SK-N-MC (cell line): ENCODE measurements around the gene FAM177A1.
A peak's percentile ranks its signal among the peaks of the same experiment; 100 is the strongest.
"Not testable (repeated sequence)": the region's sequence is repeated elsewhere in the genome, so short reads cannot be mapped to it uniquely, and the experiment has no call there.

ENCODE experiments used
- DNase-seq: peaks from one replicate; pipeline ENCODE4 v3.0.0-alpha.2; 2011; ENCODE audit warnings: low read depth, low spot score
- H3K27ac ChIP-seq: fragments of 200-600 bp; sonication (generic); 2 replicates; pipeline ENCODE4 v1.5.1; 2016; ENCODE audit warnings: mixed run types
- H3K36me3 ChIP-seq: fragments of 200-600 bp; sonication (generic); 2 replicates; pipeline ENCODE4 v1.6.1; 2017; ENCODE audit warnings: antibody characterized with exemption, low read length, mixed read lengths; ENCODE audit not compliant: insufficient read depth
- H3K4me3 ChIP-seq: fragments of 200-600 bp; sonication (generic); 2 replicates; pipeline ENCODE4 v1.5.1; 2016
- H3K9ac ChIP-seq: fragments of 200-600 bp; sonication (generic); 2 replicates; pipeline ENCODE4 v1.8.0; 2017; ENCODE audit warnings: mixed run types, mixed read lengths; ENCODE audit not compliant: insufficient read length
- H3K9me3 ChIP-seq: fragments of 200-600 bp; sonication (generic); 2 replicates; pipeline ENCODE4 v1.6.1; 2017; ENCODE audit warnings: low read depth, mild to moderate bottlenecking, antibody characterized with exemption, low read length, moderate library complexity, mixed read lengths
- EZH2 ChIP-seq: fragments of 200-600 bp; sonication (generic); IDR thresholded peaks from one replicate; pipeline ENCODE4 v1.6.1; 2017; ENCODE audit warnings: antibody characterized with exemption
- FOXP2 ChIP-seq: optimal IDR thresholded peaks from 2 replicates; pipeline ENCODE3; 2011; ENCODE audit warnings: mild to moderate bottlenecking, moderate library complexity; ENCODE audit not compliant: insufficient read depth; ENCODE audit errors: extremely low read length, control extremely low read depth
- POLR2AphosphoS5 ChIP-seq: IDR thresholded peaks from 2 replicates; pipeline ENCODE4 v1.6.1; 2012; ENCODE audit warnings: mild to moderate bottlenecking, low read depth, low read length, borderline replicate concordance

The FAM177A1 gene

DNA sequence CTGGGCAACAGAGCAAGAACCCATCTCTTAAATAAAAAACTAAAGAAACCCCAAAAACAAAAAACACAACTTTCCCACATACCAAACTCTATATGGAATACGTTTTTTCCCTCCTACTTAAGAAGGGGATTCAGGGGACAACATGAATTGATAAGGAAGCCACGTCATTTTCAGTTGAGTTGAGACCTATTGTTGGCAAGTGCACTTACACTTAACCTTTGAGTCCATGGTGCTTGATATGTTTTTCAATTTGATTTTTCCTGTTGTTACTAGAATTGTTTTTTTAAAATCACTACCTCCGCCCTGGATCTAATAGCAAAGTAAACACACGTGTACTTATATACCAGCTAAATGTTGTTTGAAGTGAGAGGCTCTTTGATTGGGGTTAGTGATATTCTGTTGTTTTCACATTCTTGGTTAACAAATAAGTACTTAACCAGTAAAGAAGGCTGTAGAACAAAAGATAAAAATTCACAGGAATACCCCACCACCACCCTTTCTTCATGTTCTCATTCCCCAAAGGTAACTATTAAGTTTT, 2.0 kb downstream of the FAM177A1 start:
- Histone ChIP-seq H3K9ac (no peak overlapping the region), H3K27ac (peak overlapping the region; percentile 30; the same call in 1 of the 2 replicates), H3K9me3 (no peaks in the 10 kb centered on the region), H3K36me3 (no peaks in the 10 kb centered on the region), H3K4me3 (no peak overlapping the region)
- no peak for DNase-seq
- TF ChIP-seq POLR2AphosphoS5 (no peak), EZH2 (no peak), FOXP2 (no peak)

DNA sequence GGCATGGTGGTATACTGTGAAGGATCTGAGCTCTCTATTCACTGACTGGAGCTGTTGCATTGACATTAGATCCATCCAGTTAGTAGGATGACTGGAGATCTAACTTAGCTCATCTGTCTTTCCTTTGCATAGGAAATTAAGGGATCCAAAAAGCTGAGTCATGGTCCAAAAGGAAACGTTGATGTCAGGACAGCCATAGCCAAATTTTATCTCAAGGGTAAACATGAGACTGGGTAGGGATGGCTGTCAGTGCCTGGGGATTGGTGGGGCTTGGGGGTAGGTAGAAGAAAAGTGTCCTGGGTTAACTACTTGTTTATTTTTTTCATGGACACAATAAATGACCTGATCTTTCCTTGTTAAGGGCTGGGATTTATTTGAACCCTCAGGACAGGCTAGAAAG, 4.6 kb downstream of the FAM177A1 start:
- H3K36me3 ChIP-seq = no peaks in the 10 kb centered on the region
- H3K4me3 ChIP-seq = no peak overlapping the region
- no peaks in the 10 kb centered on the region for H3K9me3 ChIP-seq
- no peak overlapping the region for H3K9ac ChIP-seq
- no peak for TF ChIP-seq POLR2AphosphoS5
- TF ChIP-seq FOXP2 = no peak
- TF ChIP-seq EZH2 = no peak
- no peak for DNase-seq
- no peak overlapping the region; the same call in 1 of the 2 replicates for H3K27ac ChIP-seq

DNA sequence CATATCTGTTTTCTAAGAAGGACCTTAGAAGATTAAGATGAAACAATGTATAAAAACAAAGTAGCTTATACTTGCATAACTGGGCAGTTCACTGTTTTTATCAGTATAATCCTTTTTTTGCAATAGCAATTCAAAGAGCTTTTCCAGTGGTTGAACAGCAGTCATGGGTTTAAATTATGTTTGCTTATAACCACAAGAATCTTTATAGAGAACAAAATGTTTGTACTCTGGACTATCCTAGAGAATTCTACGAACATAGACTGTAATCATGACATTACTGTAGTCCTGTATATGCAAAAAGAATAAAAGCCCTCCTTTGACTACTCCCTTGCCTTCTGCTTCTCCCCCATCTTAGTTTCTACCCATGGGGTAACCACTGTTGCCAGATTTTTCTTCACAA, 5.7 kb downstream of the FAM177A1 start:
- no peaks in the 10 kb centered on the region for H3K36me3 ChIP-seq
- no peak overlapping the region for H3K4me3 ChIP-seq
- 0 out of 2 replicates have a peak overlapping the region, but pooled peaks have one; percentile 5 for H3K27ac ChIP-seq
- no peaks in the 10 kb centered on the region for H3K9me3 ChIP-seq
- TF ChIP-seq POLR2AphosphoS5 (no peak), EZH2 (no peak), FOXP2 (no peak)
- no peak overlapping the region for H3K9ac ChIP-seq
- no peak for DNase-seq

DNA sequence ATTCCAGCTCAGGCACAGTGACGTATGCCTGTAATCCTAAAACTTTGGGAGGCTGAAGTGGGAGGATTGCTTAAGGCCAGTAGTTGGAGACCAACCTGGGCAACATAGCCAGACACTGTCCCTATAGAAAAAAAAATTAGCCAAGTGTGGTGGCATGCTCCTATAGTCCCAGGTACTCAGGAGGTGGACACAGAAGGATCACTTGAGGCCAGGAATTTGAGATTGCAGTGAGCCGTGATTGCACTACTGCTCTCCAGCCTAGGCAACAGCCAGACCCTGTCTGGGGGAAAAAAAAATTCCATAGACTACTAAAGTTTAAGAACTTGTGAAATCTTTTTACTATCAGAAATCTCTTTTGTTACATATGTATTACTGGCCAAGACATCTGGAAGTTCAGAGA, 6.6 kb downstream of the FAM177A1 start:
- Histone ChIP-seq H3K36me3 (no peaks in the 10 kb centered on the region), H3K9me3 (no peaks in the 10 kb centered on the region), H3K27ac (no peak overlapping the region), H3K9ac (no peak overlapping the region), H3K4me3 (no peak overlapping the region)
- DNase-seq = no peak
- no peak for TF ChIP-seq POLR2AphosphoS5

DNA sequence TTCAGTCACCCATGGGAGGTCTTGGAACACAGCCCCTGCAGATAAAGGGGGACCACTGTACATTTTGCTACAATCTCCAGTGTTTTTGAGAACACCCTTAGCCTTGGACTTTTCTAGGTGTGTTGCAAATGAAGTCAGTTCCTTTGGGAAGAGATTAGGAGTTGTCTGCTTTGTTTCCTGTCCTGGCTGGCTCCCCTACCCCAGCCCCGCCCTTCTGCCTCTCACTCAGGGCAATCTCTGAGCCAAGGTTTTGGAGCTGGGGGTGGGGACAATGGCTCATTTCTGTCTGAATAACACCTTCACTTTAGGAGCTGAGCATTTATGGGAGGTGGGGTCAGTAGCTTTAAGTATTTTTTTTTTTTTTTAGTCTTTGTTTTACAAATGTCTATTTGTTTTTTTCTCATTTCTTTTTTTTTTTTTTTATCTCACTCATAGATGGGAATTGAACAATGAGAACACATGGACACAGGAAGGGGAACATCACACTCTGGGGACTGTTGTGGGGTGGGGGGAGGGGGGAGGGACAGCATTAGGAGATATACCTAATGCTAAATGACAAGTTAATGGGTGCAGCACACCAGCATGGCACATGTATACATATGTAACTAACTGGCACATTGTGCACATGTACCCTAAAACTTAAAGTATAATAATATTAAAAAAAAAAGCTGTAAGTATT, 15.2 kb downstream of the FAM177A1 start:
- H3K9me3 ChIP-seq, H3K27ac ChIP-seq: not testable (repeated sequence)

DNA sequence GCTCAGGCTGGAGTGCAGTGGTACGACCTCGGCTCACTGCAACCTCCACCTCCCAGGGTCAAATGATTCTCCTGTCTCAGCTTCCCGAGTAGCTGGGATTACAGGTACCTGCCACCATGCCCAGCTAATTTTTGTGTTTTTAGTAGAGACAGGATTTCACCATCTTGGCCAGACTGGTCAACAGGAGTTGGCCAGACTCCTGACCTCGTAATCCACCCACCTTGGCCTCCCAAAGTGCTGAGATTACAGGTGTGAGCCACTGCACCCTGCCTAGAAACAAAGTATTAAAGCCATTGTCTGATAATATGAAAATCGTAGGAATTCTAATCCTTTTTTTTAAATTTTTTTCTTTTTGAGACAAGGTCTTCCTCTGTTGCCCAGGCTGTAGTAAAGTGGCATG, 19.7 kb downstream of the FAM177A1 start:
- H3K27ac ChIP-seq, H3K9ac ChIP-seq, DNase-seq, H3K9me3 ChIP-seq, H3K4me3 ChIP-seq: not testable (repeated sequence)
- H3K36me3 ChIP-seq = peaks cover 21% of the 10 kb centered on the region

More for the DNA sequence above, 15.2 kb downstream of the FAM177A1 start:
- H3K4me3 ChIP-seq, H3K9ac ChIP-seq, DNase-seq: not testable (repeated sequence)
- H3K36me3 ChIP-seq = peaks cover 11% of the 10 kb centered on the region

DNA sequence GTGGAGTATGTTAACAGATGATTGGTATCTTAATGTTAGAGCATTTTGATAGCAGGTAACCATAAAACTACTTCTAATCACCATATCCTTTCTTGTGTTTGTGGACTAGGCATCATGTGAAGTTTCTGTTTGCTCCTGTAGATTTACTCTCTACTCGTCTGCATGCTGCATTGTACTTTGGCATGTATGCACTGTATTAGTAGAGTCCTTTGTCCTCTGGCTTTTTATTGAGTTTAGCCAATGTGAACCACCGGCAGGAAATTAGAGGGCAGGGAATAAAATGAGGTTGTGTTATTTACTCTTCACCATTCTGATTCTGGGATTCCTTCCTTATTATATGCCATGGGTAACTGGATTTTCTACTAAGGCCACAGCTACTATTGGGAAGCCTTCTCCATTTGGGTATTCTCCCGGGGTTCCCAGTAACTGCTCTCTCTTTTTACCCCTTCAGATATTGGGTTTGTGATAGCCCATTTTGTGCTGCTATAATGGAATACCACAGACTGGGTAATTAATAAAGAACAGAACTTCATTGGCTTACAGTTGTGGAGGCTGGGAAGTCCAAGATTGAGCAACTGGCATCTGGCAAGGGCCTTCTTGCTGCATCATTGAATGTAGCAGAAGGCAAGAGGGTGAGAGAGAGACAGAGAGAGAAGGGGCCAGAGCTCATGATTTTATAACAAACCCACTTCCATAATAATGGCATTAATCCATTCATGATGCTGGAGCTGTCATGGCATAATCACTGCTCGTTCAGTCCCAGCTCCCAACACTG, 22.4 kb downstream of the FAM177A1 start:
- H3K9ac ChIP-seq = no peak overlapping the region
- TF ChIP-seq EZH2 (no peak), POLR2AphosphoS5 (no peak), FOXP2 (no peak)
- DNase-seq = no peak
- H3K36me3 ChIP-seq = peaks cover 21% of the 10 kb centered on the region
- H3K9me3 ChIP-seq = no peaks in the 10 kb centered on the region; the same call in 1 of the 2 replicates
- no peak overlapping the region for H3K4me3 ChIP-seq
- no peak overlapping the region for H3K27ac ChIP-seq

DNA sequence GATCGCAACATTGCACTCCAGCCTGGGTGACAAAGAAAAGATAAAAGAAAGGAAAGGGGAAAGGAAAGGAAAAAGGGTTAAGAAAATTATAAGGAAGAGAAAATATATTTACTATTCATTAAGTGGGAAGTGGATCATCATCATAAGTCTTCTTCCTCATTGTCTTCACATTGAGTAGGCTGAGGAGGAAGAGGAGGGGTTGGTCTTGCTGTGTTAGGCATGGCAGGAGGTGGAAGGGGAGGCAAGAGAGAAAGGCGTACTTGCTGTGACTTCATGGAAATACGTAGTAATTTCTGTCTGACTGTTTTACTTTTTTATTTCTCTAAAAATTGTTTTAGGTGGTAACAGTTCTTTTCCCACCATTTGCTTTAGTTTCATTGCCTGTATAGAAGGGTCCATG, 26.2 kb downstream of the FAM177A1 start:
- no peak overlapping the region for H3K27ac ChIP-seq
- H3K4me3 ChIP-seq = no peak overlapping the region
- no peaks in the 10 kb centered on the region; the same call in 1 of the 2 replicates for H3K9me3 ChIP-seq
- H3K36me3 ChIP-seq = peaks cover 18% of the 10 kb centered on the region
- TF ChIP-seq EZH2 = no peak
- TF ChIP-seq POLR2AphosphoS5 = no peak
- TF ChIP-seq FOXP2 = no peak
- no peak overlapping the region for H3K9ac ChIP-seq
- DNase-seq = no peak
